ENCODE data around the gene LRFN2.

- TF ChIP-seq CTCF (conservative IDR thresholded peaks at IDR 0.05; ENCODE audit: low read length): no peak
- no peak for TF ChIP-seq EZH2phosphoT487 (IDR thresholded peaks at IDR 0.05; ENCODE audit: borderline replicate concordance)
Observed at GRCh38 chr6:40538556-40538955, 48.6 kb downstream of the LRFN2 start.

Measured in Loucy (cell line).